H1 (cell line): ENCODE measurements around the gene ZBTB45. TPM values are rescaled to one million over a fixed set of nuclear protein-coding genes. Genes with fewer than 3 reads are reported as not detected.

ENCODE experiments used
- CTCF ChIA-PET: fragments of 300-600 bp; sonication (Branson Sonifier 250); formaldehyde crosslinking; loops from one replicate; lab custom pipeline; 2021; ENCODE audit not compliant: partially characterized antibody; lab: Charles Lee
- POLR2A ChIA-PET: fragments of 300-600 bp; sonication (Branson Sonifier 250); formaldehyde crosslinking; loops from one replicate; lab custom pipeline; 2021; ENCODE audit warnings: inconsistent platforms; ENCODE audit not compliant: partially characterized antibody; lab: Charles Lee
- DNase-seq, 2 experiments: peaks; one replicate each; pipeline versions ENCODE4 v3.0.0 to v3.0.0-alpha.2; 2010 to 2022; ENCODE audit warnings: low spot score in 2 of 2, low read depth in 1 of 2, mixed read lengths in 1 of 2
- FAIRE-seq: peaks from 2 replicates; lab custom pipeline; 2011; peaks lifted over from hg19 to GRCh38; lab: Jason Lieb, UNC
- H2AFZ ChIP-seq: 2 replicates; pipeline ENCODE4 v1.8.1; 2012; ENCODE audit warnings: low read length, inconsistent platforms
- H2AK5ac ChIP-seq: 2 replicates; pipeline ENCODE4 v1.6.1; 2013; ENCODE audit warnings: low read depth, low read length
- H2BK120ac ChIP-seq: replicated peaks from 2 replicates; pipeline ENCODE3; 2013; ENCODE audit warnings: low read depth, low read length, inconsistent platforms
- H2BK12ac ChIP-seq: 2 replicates; pipeline ENCODE4 v1.6.1; 2013; ENCODE audit warnings: low read depth, low read length
- H2BK15ac ChIP-seq: 2 replicates; pipeline ENCODE4 v1.6.1; 2013; ENCODE audit warnings: low read length
- H2BK20ac ChIP-seq: 2 replicates; pipeline ENCODE4 v1.6.1; 2013; ENCODE audit warnings: low read length
- H2BK5ac ChIP-seq: 2 replicates; pipeline ENCODE4 v1.6.1; 2013; ENCODE audit warnings: low read depth, low read length
- H3K14ac ChIP-seq: 2 replicates; pipeline ENCODE4 v1.6.1; 2013; ENCODE audit warnings: inconsistent platforms; ENCODE audit not compliant: insufficient read length
- H3K18ac ChIP-seq: 2 replicates; pipeline ENCODE4 v1.6.1; 2013; ENCODE audit warnings: low read length; ENCODE audit errors: extremely low read depth
- H3K23ac ChIP-seq: 2 replicates; pipeline ENCODE4 v1.6.1; 2013; ENCODE audit warnings: inconsistent platforms; ENCODE audit not compliant: insufficient read length
- H3K23me2 ChIP-seq: 2 replicates; pipeline ENCODE4 v1.6.1; 2013; ENCODE audit warnings: low read depth, low read length
- H3K27ac ChIP-seq: 2 replicates; pipeline ENCODE4 v1.6.1; 2011; ENCODE audit warnings: low read depth, low read length, inconsistent platforms
- H3K27me3 ChIP-seq, 4 experiments: replicated peaks in 1 of 4; 1 replicate in 1 of 4; 2 replicates in 3 of 4; pipeline versions ENCODE4 v1.6.1 to v1.8.1; 2011 to 2013; ENCODE audit warnings: low read length in 3 of 4, mild to moderate bottlenecking in 3 of 4, inconsistent platforms in 2 of 4, mixed read lengths in 2 of 4, moderate library complexity in 1 of 4; ENCODE audit not compliant: control insufficient read depth in 3 of 4, insufficient read depth in 3 of 4; ENCODE audit errors: extremely low read depth in 1 of 4
- H3K36me3 ChIP-seq, 4 experiments: 2 replicates each; pipeline versions ENCODE4 v1.6.1 to v1.8.1; 2011 to 2013; ENCODE audit warnings: mild to moderate bottlenecking in 4 of 4, low read length in 3 of 4, moderate library complexity in 2 of 4, control low read depth in 1 of 4, inconsistent platforms in 1 of 4; ENCODE audit not compliant: insufficient read depth in 4 of 4, control insufficient read depth in 2 of 4
- H3K4ac ChIP-seq: replicated peaks from 2 replicates; pipeline ENCODE3; 2013; ENCODE audit warnings: low read length, low read depth, mixed read lengths, inconsistent platforms; ENCODE audit not compliant: insufficient read length
- H3K4me1 ChIP-seq, 4 experiments: replicated peaks in 1 of 4; 1 replicate in 1 of 4; 2 replicates in 3 of 4; pipeline versions ENCODE4 v1.6.1 to v1.8.1; 2011 to 2013; ENCODE audit warnings: low read length in 3 of 4, inconsistent platforms in 2 of 4, mixed read lengths in 1 of 4; ENCODE audit not compliant: insufficient read depth in 4 of 4, control insufficient read depth in 3 of 4
- H3K4me2 ChIP-seq, 2 experiments: 2 replicates each; pipeline versions ENCODE4 v1.6.1 to v1.8.1; 2011 to 2013; ENCODE audit warnings: low read depth in 2 of 2, low read length in 2 of 2, control low read depth in 1 of 2, inconsistent platforms in 1 of 2, mild to moderate bottlenecking in 1 of 2; ENCODE audit not compliant: insufficient read depth in 1 of 2
- H3K4me3 ChIP-seq, 4 experiments: fragments of 200-600, 300-600 bp in 1 of 4; sonication (generic), shearing (Covaris generic), sonication (Bioruptor Twin) in 1 of 4; 2 replicates each; pipeline versions ENCODE4 v1.5.1 to v1.8.1; 2011 to 2016; ENCODE audit warnings: low read length in 4 of 4, low read depth in 3 of 4, control low read depth in 2 of 4, inconsistent platforms in 2 of 4, mild to moderate bottlenecking in 2 of 4, mixed read lengths in 1 of 4, moderate library complexity in 1 of 4; ENCODE audit not compliant: insufficient read depth in 2 of 4; ENCODE audit errors: extremely low read depth in 1 of 4
- H3K56ac ChIP-seq: replicated peaks from 2 replicates; pipeline ENCODE3; 2013; ENCODE audit warnings: low read depth, mild to moderate bottlenecking, mixed read lengths, low read length, inconsistent platforms; ENCODE audit not compliant: insufficient read length
- H3K79me1 ChIP-seq: 2 replicates; pipeline ENCODE4 v1.6.1; 2013; ENCODE audit warnings: low read depth, low read length, control low read depth
- H3K79me2 ChIP-seq, 2 experiments: 2 replicates each; pipeline versions ENCODE4 v1.6.1 to v1.8.1; 2012 to 2013; ENCODE audit warnings: low read length in 2 of 2, mild to moderate bottlenecking in 2 of 2, inconsistent platforms in 1 of 2; ENCODE audit not compliant: insufficient read depth in 2 of 2, control insufficient read depth in 1 of 2
- H3K9ac ChIP-seq, 4 experiments: replicated peaks in 1 of 4; 1 replicate in 1 of 4; 2 replicates in 3 of 4; pipeline versions ENCODE4 v1.6.1 to v1.8.1; 2011 to 2013; ENCODE audit warnings: low read depth in 3 of 4, low read length in 3 of 4, control low read depth in 2 of 4, mild to moderate bottlenecking in 2 of 4, moderate library complexity in 2 of 4, inconsistent platforms in 1 of 4; ENCODE audit errors: extremely low read depth in 1 of 4
- H3K9me3 ChIP-seq, 2 experiments: 2 replicates each; pipeline versions ENCODE4 v1.6.1 to v1.8.1; 2012 to 2013; ENCODE audit warnings: mild to moderate bottlenecking in 2 of 2, moderate library complexity in 2 of 2, control low read depth in 1 of 2, inconsistent platforms in 1 of 2, low read depth in 1 of 2, low read length in 1 of 2, mixed read lengths in 1 of 2; ENCODE audit not compliant: insufficient read depth in 2 of 2
- H4K20me1 ChIP-seq, 2 experiments: replicated peaks in 1 of 2; 2 replicates each; pipeline versions ENCODE3 to v1.8.1; 2011 to 2013; ENCODE audit warnings: inconsistent platforms in 2 of 2, low read length in 2 of 2, mild to moderate bottlenecking in 1 of 2; ENCODE audit not compliant: insufficient read depth in 2 of 2, control insufficient read depth in 1 of 2
- H4K5ac ChIP-seq: 2 replicates; pipeline ENCODE4 v1.6.1; 2013; ENCODE audit warnings: low read length, low read depth, mixed read lengths, inconsistent platforms; ENCODE audit not compliant: insufficient read length
- H4K8ac ChIP-seq: 2 replicates; pipeline ENCODE4 v1.8.0; 2013; ENCODE audit warnings: mild to moderate bottlenecking, moderate library complexity, low read length, inconsistent platforms; ENCODE audit not compliant: insufficient read depth; ENCODE audit errors: extremely low read depth
- H4K91ac ChIP-seq: replicated peaks from 2 replicates; pipeline ENCODE3; 2013; ENCODE audit warnings: low read length, mixed read lengths, inconsistent platforms; ENCODE audit not compliant: insufficient read length
- CBX8 ChIP-seq: fragments of 300-800, 300-1000 bp; sonication (generic); IDR thresholded peaks from 2 replicates; pipeline ENCODE4 v1.7.1; 2016; ENCODE audit warnings: low read depth, low read length, borderline replicate concordance
- JUND ChIP-seq: IDR thresholded peaks from 2 replicates; pipeline ENCODE4 v1.6.1; 2011; ENCODE audit warnings: mild to moderate bottlenecking, improper control_type of control experiment, low read length
- MAFK ChIP-seq: IDR thresholded peaks from 2 replicates; pipeline ENCODE4 v1.6.1; 2012; ENCODE audit warnings: low read depth, mild to moderate bottlenecking, improper control_type of control experiment, low read length
- POLR2AphosphoS5 ChIP-seq: IDR thresholded peaks from 2 replicates; pipeline ENCODE4 v1.6.1; 2011; ENCODE audit warnings: low read depth, low read length
- RAD21 ChIP-seq, 2 experiments: IDR thresholded peaks in 1 of 2; conservative IDR thresholded peaks in 1 of 2; 2 replicates each; pipeline ENCODE4 v1.6.1; 2011; ENCODE audit warnings: low read depth in 2 of 2, low read length in 2 of 2, improper control_type of control experiment in 1 of 2, inconsistent platforms in 1 of 2, mild to moderate bottlenecking in 1 of 2, moderate library complexity in 1 of 2
- TEAD4 ChIP-seq: IDR thresholded peaks from 2 replicates; pipeline ENCODE4 v1.6.1; 2012; ENCODE audit warnings: low read depth, low read length, inconsistent platforms, mixed read lengths
- YY1 ChIP-seq: IDR thresholded peaks from 2 replicates; pipeline ENCODE4 v1.6.1; 2011; ENCODE audit warnings: low read depth, mild to moderate bottlenecking, low read length
- WGBS, 2 experiments: shearing (Covaris generic) in 1 of 2; methylation state at CpG; one replicate each; pipeline versions ENCODE4 v1.1.6 to v1.1.7; 2013 to 2015; ENCODE audit warnings: low lambda C conversion rate in 2 of 2, mixed read lengths in 2 of 2, inconsistent platforms in 1 of 2, low coverage in 1 of 2, missing lambda C conversion rate in 1 of 2; ENCODE audit not compliant: insufficient replicate concordance in 2 of 2, insufficient coverage in 1 of 2, insufficient read length in 1 of 2; ENCODE audit errors: extremely low coverage in 1 of 2, missing lambda C conversion rate in 1 of 2; 5-methylcytosine and 5-hydroxymethylcytosine counted together
- polyA plus RNA-seq, 7 experiments: library from polyadenylated mRNA; depleted of rRNA in 3 of 7; stranded (reverse) in 5 of 7; unstranded in 2 of 7; fragments of >200 nt in 5 of 7; fragments of 200-250 nt in 2 of 7; gene quantifications; 1 replicate in 5 of 7; 2 replicates in 1 of 7; 4 replicates in 1 of 7; pipeline versions ENCODE4 v1.2.1 to v1.2.3, GENCODE V29; 2011 to 2013; ENCODE audit warnings: missing spikeins in 2 of 7, mixed read lengths in 2 of 7
- total RNA-seq: library from RNA; stranded (reverse); fragmentation: NEBNext Ultra II Directional; extraction: Animal tissue kit (Norgen Biotek cat#: 25700); gene quantifications from 2 replicates; pipeline ENCODE4 v1.2.1, GENCODE V29; 2021

The ZBTB45 gene
- total and polyA plus RNA-seq, 2 of the 8 experiments (the other 6 are each of a cell fraction or from before 2014, with no cell fraction given) = 16.9 to 17.2 TPM

GRCh38 chr19:58551123-58551497, 31.5 kb upstream of the ZBTB45 start:
- Histone ChIP-seq H2BK5ac (no peak overlapping the region), H3K18ac (no peak overlapping the region), H3K36me3 (peaks cover 42 to 68% (median 57%) of the 10 kb centered on the region in 4 experiments), H2BK15ac (no peak overlapping the region), H3K14ac (no peak overlapping the region), H2AK5ac (no peak overlapping the region), H2BK20ac (no peak overlapping the region), H3K27ac (no peak overlapping the region), H3K23me2 (peaks cover 9% of the 10 kb centered on the region), H3K4me1 (peaks cover under 1 to 22% (median 13%) of the 10 kb centered on the region in 4 experiments), H3K9ac (no peak overlapping the region), H4K91ac (no peak overlapping the region), H3K79me1 (peaks cover 22% of the 10 kb centered on the region), H4K20me1 (peaks cover 28 to 44% of the 10 kb centered on the region in 2 experiments), H3K23ac (no peak overlapping the region), H4K8ac (no peak overlapping the region), H3K56ac (no peak overlapping the region), H3K79me2 (peaks cover 14 to 34% of the 10 kb centered on the region in 2 experiments), H2BK12ac (no peak overlapping the region), H2AFZ (no peak overlapping the region), H2BK120ac (no peak overlapping the region), H3K27me3 (no peaks in the 10 kb centered on the region), H3K4ac (no peak overlapping the region), H4K5ac (no peak overlapping the region), H3K4me3 (no peak overlapping the region), H3K4me2 (no peak overlapping the region), H3K9me3 (no peaks in the 10 kb centered on the region)
- POLR2A ChIA-PET = interaction anchor here (0.9 to 13.8 kb wide), 6 partner anchors 6 to 180 kb away, joined by 3 to 650 read pairs (median 102); partner anchors contain the start of genes MZF1, SLC27A5, TRIM28 and UBE2M
- no peak for DNase-seq
- no peak for FAIRE-seq
- WGBS, 2 experiments = 90% methylated on average over 1 of the region's 1 CpG; no CpG with 5 or more reads in 1 of the 2 experiments
- TF ChIP-seq CBX8 = no peak
- no peak for TF ChIP-seq RAD21 (IDR thresholded peaks at IDR 0.05 in 1 of 2, conservative IDR thresholded peaks at IDR 0.05 in 1 of 2; ENCODE audit: low read depth in 2 of 2, low read length in 2 of 2)
- TF ChIP-seq MAFK = no peak
- TF ChIP-seq POLR2AphosphoS5 = peak; percentile 59
- TF ChIP-seq YY1 = no peak
- TF ChIP-seq JUND = no peak
- no peak for TF ChIP-seq TEAD4
- CTCF ChIA-PET = interaction anchor here (1.4 to 1.5 kb wide), 2 partner anchors 28 to 31 kb away, joined by 3 to 11 read pairs; partner anchors contain the start of gene ZBTB45
